ENCODE results near the gene MS4A18.

- TF ChIP-seq PAX8 (IDR thresholded peaks at IDR 0.05), result no peak
- no peak for TF ChIP-seq EED (IDR thresholded peaks at IDR 0.05; ENCODE audit: low read depth)
- no peak for TF ChIP-seq FOXK2 (IDR thresholded peaks at IDR 0.05)
- TF ChIP-seq ZNF24 (IDR thresholded peaks at IDR 0.05), result no peak
- TF ChIP-seq CTCF (IDR thresholded peaks at IDR 0.05 in 2 of 3, conservative IDR thresholded peaks at IDR 0.05 in 1 of 3; ENCODE audit: control insufficient read depth in 2 of 3, extremely low read depth in 1 of 3, insufficient read depth in 1 of 3, low read depth in 3 of 3, low read length in 3 of 3), result no peak
- no peak for TF ChIP-seq MYB (IDR thresholded peaks at IDR 0.05; ENCODE audit: borderline replicate concordance, low read depth, low read length)
- no peak for TF ChIP-seq STAT1 (conservative IDR thresholded peaks at IDR 0.05)
- TF ChIP-seq NR2C2 (IDR thresholded peaks at IDR 0.05; ENCODE audit: borderline replicate concordance, control insufficient read depth, insufficient read length, low read depth), result no peak
- no peak for TF ChIP-seq TAF1 (IDR thresholded peaks at IDR 0.05; ENCODE audit: borderline replicate concordance, low read depth, low read length)
- TF ChIP-seq POLR2A (IDR thresholded peaks at IDR 0.05; ENCODE audit: low read depth, low read length), result no peak
- TF ChIP-seq SPI1 (IDR thresholded peaks at IDR 0.05; ENCODE audit: borderline replicate concordance, insufficient read depth, low read depth, low read length), result no peak
- TF ChIP-seq SP1 (IDR thresholded peaks at IDR 0.05; ENCODE audit: low read depth, low read length), result no peak
- no peak for TF ChIP-seq USF2 (IDR thresholded peaks at IDR 0.05; ENCODE audit: borderline replicate concordance, low read depth, low read length)
- no peak for TF ChIP-seq RUNX3 (IDR thresholded peaks at IDR 0.05; ENCODE audit: low read length)
Observed at GRCh38 chr11:60791153-60791933, 66.8 kb downstream of the MS4A18 start.
